ENCODE results near the gene MTUS2.

- no peak for TF ChIP-seq CTCF (IDR thresholded peaks at IDR 0.05)
- no peak for TF ChIP-seq POLR2A (IDR thresholded peaks at IDR 0.05)
Measured at GRCh38 chr13:29504691-29505090, 684.6 kb downstream of the MTUS2 start.

Data from stomach (tissue), 4 donors.